NCI-H2029 (cell line): ENCODE measurements around the gene MAST3.

Experiments used
- DNase-seq: peaks from one replicate; lab custom pipeline; 2025; lab: John Stamatoyannopoulos, UW

The MAST3 gene

GRCh38 chr19:18112989-18113478 lies 15.5 kb downstream of the MAST3 start:
- DNase-seq: peak; percentile 77

GRCh38 chr19:18113827-18114226 lies 16.2 kb downstream of the MAST3 start:
- DNase-seq: no peak

GRCh38 chr19:18114483-18114882 lies 16.9 kb downstream of the MAST3 start:
- DNase-seq: no peak

GRCh38 chr19:18117364-18117691 lies 19.8 kb downstream of the MAST3 start:
- no peak for DNase-seq

- peak; percentile 88 for DNase-seq
Measured at GRCh38 chr19:18117692-18118378, 20.3 kb downstream of the MAST3 start.

GRCh38 chr19:18118420-18119012 lies 20.9 kb downstream of the MAST3 start:
- no peak for DNase-seq

- no peak for DNase-seq
Measured at GRCh38 chr19:18119013-18119716, 21.6 kb downstream of the MAST3 start.

GRCh38 chr19:18119717-18120105 lies 22.1 kb downstream of the MAST3 start:
- DNase-seq: no peak

- no peak for DNase-seq
Measured at GRCh38 chr19:18120127-18120526, 22.5 kb downstream of the MAST3 start.

GRCh38 chr19:18121166-18121565 lies 23.6 kb downstream of the MAST3 start:
- DNase-seq: no peak

GRCh38 chr19:18122424-18122823 lies 24.8 kb downstream of the MAST3 start:
- no peak for DNase-seq

GRCh38 chr19:18122860-18123795 lies 25.6 kb downstream of the MAST3 start:
- no peak for DNase-seq

GRCh38 chr19:18123819-18124218 lies 26.2 kb downstream of the MAST3 start:
- no peak for DNase-seq

- DNase-seq: no peak
Measured at GRCh38 chr19:18126097-18126496, 28.5 kb downstream of the MAST3 start.

- DNase-seq: no peak
Measured at GRCh38 chr19:18128044-18128443, 30.5 kb downstream of the MAST3 start.

- DNase-seq: no peak
Measured at GRCh38 chr19:18128805-18129204, 31.2 kb downstream of the MAST3 start.

- DNase-seq: no peak
Measured at GRCh38 chr19:18130523-18131242, 33.1 kb downstream of the MAST3 start.

- no peak for DNase-seq
Measured at GRCh38 chr19:18131841-18132596, 34.4 kb downstream of the MAST3 start.

GRCh38 chr19:18135712-18136584 lies 38.4 kb downstream of the MAST3 start:
- no peak for DNase-seq

GRCh38 chr19:18137242-18137641 lies 39.7 kb downstream of the MAST3 start:
- no peak for DNase-seq
